Activated CD8-positive, alpha-beta T cell treated with anti-CD3 and anti-CD28 coated beads for 36 hours (primary cell): ENCODE results near the gene SIRPG. TPM values are rescaled to one million over a fixed set of nuclear protein-coding genes. Genes with fewer than 3 reads are reported as not detected.

Source experiments
- ATAC-seq: fragments of 200-7000 bp; cut with Tn5 transposase; one replicate; pipeline ENCODE4 v1.10.0; 2021; ENCODE audit warnings: mild to moderate bottlenecking, moderate library complexity
- CTCF ChIA-PET: fragments of 350-600 bp; sonication (Branson Sonifier 250); formaldehyde crosslinking; loops from one replicate; lab custom pipeline; 2021; ENCODE audit warnings: antibody characterized with exemption; lab: Charles Lee
- POLR2A ChIA-PET: fragments of 350-600 bp; sonication (Branson Sonifier 250); formaldehyde crosslinking; loops from one replicate; lab custom pipeline; 2021; ENCODE audit warnings: antibody characterized with exemption; lab: Charles Lee
- DNase-seq: peaks from one replicate; pipeline ENCODE4 v3.0.0-alpha.2; 2020
- H3K27ac Mint-ChIP-seq: one replicate; pipeline ENCODE4 v1.8.0; 2021; ENCODE audit warnings: mild to moderate bottlenecking, mixed read lengths
- H3K27me3 Mint-ChIP-seq: one replicate; pipeline ENCODE4 v1.8.0; 2021; ENCODE audit warnings: mixed read lengths
- H3K36me3 Mint-ChIP-seq: one replicate; pipeline ENCODE4 v1.8.0; 2021; ENCODE audit warnings: low read depth, mixed read lengths
- H3K4me1 Mint-ChIP-seq: one replicate; pipeline ENCODE4 v1.8.0; 2021; ENCODE audit warnings: low read depth, mixed read lengths
- H3K4me3 Mint-ChIP-seq: one replicate; pipeline ENCODE4 v1.8.0; 2021; ENCODE audit warnings: mild to moderate bottlenecking, moderate library complexity, mixed read lengths
- H3K9me3 Mint-ChIP-seq: one replicate; pipeline ENCODE4 v1.8.0; 2021; ENCODE audit warnings: mixed read lengths
- intact Hi-C: fragments of 100-400 bp; cut with micrococcal nuclease; formaldehyde crosslinking; loops from one replicate; pipeline ENCODE4 v1.10.0; 2022
- total RNA-seq, 2 experiments: library from RNA; stranded (reverse); gene quantifications; one replicate each; pipeline ENCODE4 v1.2.3, GENCODE V29; 2021
- TF ChIP-seq, protein P1 (sequence below): fragments of 200-600 bp; IDR thresholded peaks from one replicate; pipeline ENCODE4 v1.8.0; 2022; ENCODE audit warnings: antibody characterized with exemption, mild to moderate bottlenecking

SIRPG gene
- total RNA-seq, 2 experiments from 2014 or later = 45.4 to 48.6 TPM

DNA sequence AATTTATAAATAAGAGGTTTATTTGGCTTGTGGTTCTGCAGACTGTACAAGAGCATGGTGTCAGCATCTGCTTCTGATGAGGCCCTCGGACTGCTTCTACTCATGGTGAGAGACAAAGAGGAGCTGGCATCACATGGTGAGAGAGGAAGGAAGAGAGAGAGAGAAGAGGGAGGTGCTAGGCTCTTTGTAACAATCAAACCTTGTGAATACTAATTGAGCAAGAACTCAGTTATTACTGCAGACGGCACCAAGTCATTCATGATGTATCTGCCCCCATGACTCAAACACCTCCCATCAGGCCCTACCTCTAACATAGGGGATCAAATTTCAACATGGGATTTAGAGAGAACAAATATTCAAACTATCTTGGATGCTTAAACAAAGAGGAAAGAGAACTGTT lies 6.3 kb upstream of the SIRPG start:
- ATAC-seq (peak; percentile 40), DNase-seq (peak; percentile 45)
- H3K4me3 Mint-ChIP-seq = peak overlapping the region; percentile 69
- H3K36me3 Mint-ChIP-seq = peaks cover 48% of the 10 kb centered on the region
- TF ChIP-seq, protein P1, sequence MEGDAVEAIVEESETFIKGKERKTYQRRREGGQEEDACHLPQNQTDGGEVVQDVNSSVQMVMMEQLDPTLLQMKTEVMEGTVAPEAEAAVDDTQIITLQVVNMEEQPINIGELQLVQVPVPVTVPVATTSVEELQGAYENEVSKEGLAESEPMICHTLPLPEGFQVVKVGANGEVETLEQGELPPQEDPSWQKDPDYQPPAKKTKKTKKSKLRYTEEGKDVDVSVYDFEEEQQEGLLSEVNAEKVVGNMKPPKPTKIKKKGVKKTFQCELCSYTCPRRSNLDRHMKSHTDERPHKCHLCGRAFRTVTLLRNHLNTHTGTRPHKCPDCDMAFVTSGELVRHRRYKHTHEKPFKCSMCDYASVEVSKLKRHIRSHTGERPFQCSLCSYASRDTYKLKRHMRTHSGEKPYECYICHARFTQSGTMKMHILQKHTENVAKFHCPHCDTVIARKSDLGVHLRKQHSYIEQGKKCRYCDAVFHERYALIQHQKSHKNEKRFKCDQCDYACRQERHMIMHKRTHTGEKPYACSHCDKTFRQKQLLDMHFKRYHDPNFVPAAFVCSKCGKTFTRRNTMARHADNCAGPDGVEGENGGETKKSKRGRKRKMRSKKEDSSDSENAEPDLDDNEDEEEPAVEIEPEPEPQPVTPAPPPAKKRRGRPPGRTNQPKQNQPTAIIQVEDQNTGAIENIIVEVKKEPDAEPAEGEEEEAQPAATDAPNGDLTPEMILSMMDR = no peak
- intact Hi-C loops = loop anchor here (5.0 kb wide), 1 partner anchor 68 kb away; no protein-coding TSS in a partner anchor
- H3K9me3 Mint-ChIP-seq = peaks cover 19% of the 10 kb centered on the region
- H3K27ac Mint-ChIP-seq = peak overlapping the region; percentile 96
- H3K4me1 Mint-ChIP-seq = peaks cover 90% of the 10 kb centered on the region
- H3K27me3 Mint-ChIP-seq = no peaks in the 10 kb centered on the region
- CTCF ChIA-PET = no interaction called here
- POLR2A ChIA-PET = interaction anchor here (2.2 to 3.2 kb wide), 3 partner anchors 7 to 68 kb away, joined by 6 to 21 read pairs (median 13); partner anchors contain the start of gene SIRPG

DNA sequence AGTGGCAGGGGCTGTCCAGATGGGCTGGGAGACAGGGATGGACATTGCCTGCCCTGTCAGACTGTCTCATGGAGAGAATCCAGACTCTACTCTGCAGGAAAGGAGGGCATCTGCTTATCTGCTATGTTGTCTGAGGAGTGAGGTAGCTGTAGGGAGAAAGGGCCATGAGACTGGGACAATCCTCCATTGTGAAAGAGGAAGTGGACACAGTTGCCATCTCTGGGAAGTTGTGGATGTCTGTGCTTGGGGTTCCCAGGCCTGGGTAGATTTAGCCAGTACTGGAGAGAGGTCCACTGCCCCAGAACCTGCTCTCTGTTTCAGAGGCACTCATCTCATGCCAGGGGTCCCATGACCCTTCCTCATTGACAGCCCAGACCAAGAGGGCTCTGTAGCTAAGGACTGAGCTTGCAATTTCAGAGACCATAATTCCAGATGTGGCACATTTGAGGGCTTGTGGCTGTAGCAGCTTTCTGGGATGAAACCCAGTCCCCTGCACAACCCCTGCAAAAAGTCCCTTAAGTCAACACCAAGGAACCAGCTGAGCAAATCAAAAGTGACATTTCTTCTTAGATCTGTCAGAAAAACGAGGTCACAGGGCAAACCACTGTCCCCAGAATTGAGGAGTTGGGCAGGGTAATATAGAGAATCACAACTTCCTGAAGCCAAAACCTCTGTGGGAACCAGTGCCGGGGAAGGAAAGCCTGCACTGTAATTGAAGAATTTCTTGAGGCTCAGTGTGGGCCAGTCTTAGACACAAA lies 4.1 kb upstream of the SIRPG start:
- CTCF ChIA-PET = interaction anchor here (1.0 kb wide), 1 partner anchor 73 kb away, joined by 3 read pairs; no protein-coding TSS in a partner anchor
- peak overlapping the region; percentile 99 for H3K27ac Mint-ChIP-seq
- peak; percentile 32 for DNase-seq
- no peak overlapping the region for H3K4me3 Mint-ChIP-seq
- no peak for ATAC-seq
- peaks cover 90% of the 10 kb centered on the region for H3K4me1 Mint-ChIP-seq
- peaks cover 48% of the 10 kb centered on the region for H3K36me3 Mint-ChIP-seq
- POLR2A ChIA-PET = interaction anchor here (1.1 to 1.8 kb wide), 3 partner anchors 10 to 15 kb away, joined by 4 to 5 read pairs (median 4); no protein-coding TSS in a partner anchor
- intact Hi-C loops = loop anchor here (5.0 kb wide), 1 partner anchor 71 kb away; no protein-coding TSS in a partner anchor
- TF ChIP-seq, protein P1 = no peak
- H3K27me3 Mint-ChIP-seq = no peaks in the 10 kb centered on the region
- peaks cover 14% of the 10 kb centered on the region for H3K9me3 Mint-ChIP-seq

DNA sequence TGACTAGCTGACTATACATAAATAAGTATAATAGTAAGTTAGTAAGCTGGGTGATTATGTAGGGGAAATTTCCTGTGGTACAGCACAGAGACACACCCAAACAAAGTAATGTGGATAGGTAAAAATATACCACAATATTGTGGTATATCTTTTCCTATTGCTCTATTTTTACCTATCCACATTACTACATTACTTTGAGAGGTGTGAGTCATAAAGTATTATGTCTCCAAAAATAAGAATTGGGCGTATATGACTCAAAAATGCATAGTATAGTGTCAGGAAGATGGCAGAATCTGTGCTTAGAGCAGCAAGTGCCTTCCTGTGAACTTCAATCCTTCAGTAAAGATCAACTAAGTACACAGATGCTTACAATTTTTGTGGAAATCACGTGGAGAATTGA lies 2.7 kb upstream of the SIRPG start:
- Mint-ChIP-seq H3K9me3 (peaks cover 14% of the 10 kb centered on the region), H3K4me1 (peaks cover 87% of the 10 kb centered on the region), H3K27me3 (no peaks in the 10 kb centered on the region), H3K4me3 (no peak overlapping the region), H3K27ac (peak overlapping the region; percentile 99), H3K36me3 (peaks cover 55% of the 10 kb centered on the region)
- intact Hi-C loops = loop anchor here (5.0 kb wide), 1 partner anchor 72 kb away; no protein-coding TSS in a partner anchor
- TF ChIP-seq, protein P1 = no peak
- ChIA-PET POLR2A (interaction anchor here (1.2 to 1.4 kb wide), 2 partner anchors 10 to 12 kb away, joined by 6 read pairs; no protein-coding TSS in a partner anchor), CTCF (interaction anchor here (1.3 kb wide), 1 partner anchor 75 kb away, joined by 5 read pairs; no protein-coding TSS in a partner anchor)
- DNase-seq (no peak), ATAC-seq (peak; percentile 26)

DNA sequence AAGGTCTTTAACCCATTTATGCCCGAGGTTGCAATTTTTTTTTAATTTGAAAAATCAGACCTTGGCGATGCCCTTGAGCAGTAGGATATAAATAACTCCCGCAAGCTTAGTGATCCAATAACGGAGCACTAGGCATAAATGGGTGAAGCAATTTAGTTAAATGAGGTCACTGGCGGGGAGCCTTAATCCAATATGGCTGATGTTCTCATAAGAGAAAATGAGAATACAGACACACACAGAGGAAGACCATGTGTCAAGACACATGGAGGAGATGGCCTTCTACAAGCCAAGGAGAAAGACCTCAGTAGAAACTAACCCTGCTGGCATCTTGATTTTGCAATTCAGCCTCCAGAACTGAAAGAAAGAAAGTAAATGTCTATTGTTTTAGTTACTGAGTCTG lies 735 bp downstream of the SIRPG start:
- CTCF ChIA-PET = no interaction called here

More for the DNA sequence above, 735 bp downstream of the SIRPG start:
- peaks cover 63% of the 10 kb centered on the region for H3K36me3 Mint-ChIP-seq
- peaks cover 24% of the 10 kb centered on the region for H3K9me3 Mint-ChIP-seq
- peaks cover 85% of the 10 kb centered on the region for H3K4me1 Mint-ChIP-seq
- POLR2A ChIA-PET = interaction anchor here (0.8 to 2.1 kb wide), 8 partner anchors 8 to 28 kb away, joined by 3 to 13 read pairs (median 4); no protein-coding TSS in a partner anchor
- ATAC-seq (peak; percentile 32), DNase-seq (peak; percentile 55)
- H3K4me3 Mint-ChIP-seq = peak overlapping the region; percentile 94
- H3K27ac Mint-ChIP-seq = peak overlapping the region; percentile 99
- no peaks in the 10 kb centered on the region for H3K27me3 Mint-ChIP-seq
- TF ChIP-seq, protein P1 = no peak
- intact Hi-C loops = no loop called here
